Right ventricle myocardium inferior (tissue), 1 donor: Measurements from ENCODE around the gene ZBP1. TPM values are rescaled to one million over a fixed set of nuclear protein-coding genes. Genes with fewer than 3 reads are reported as not detected.

ENCODE experiments used
- ATAC-seq: fragments of 200-7000 bp; cut with Tn5 transposase; one replicate; pipeline ENCODE4 v1.9.1; 2020; ENCODE audit warnings: mild to moderate bottlenecking, moderate library complexity
- DNase-seq: peaks from one replicate; pipeline ENCODE4 v3.0.0; 2021; ENCODE audit errors: missing footprints
- intact Hi-C: fragments of 100-400 bp; cut with DNase I; formaldehyde crosslinking; loops from one replicate; pipeline ENCODE4 v1.11.0; 2022
- total RNA-seq: library from RNA; stranded (reverse); fragmentation: NEBNext Ultra II Directional; extraction: Animal tissue kit (Norgen Biotek cat#: 25700); gene quantifications from one replicate; pipeline ENCODE4 v1.2.1, GENCODE V29; 2021
- donor health status: DM: no; HTN: yes; CAD: no; lungs with severe emphysema.

ZBP1 gene
- total RNA-seq, 1 donor from 2014 or later: 0.22 TPM

GRCh38 chr20:57625181-57625958, 5.1 kb upstream of the ZBP1 start:
- intact Hi-C loops: no loop called here
- DNase-seq (no peak), ATAC-seq (no peak)

DNA sequence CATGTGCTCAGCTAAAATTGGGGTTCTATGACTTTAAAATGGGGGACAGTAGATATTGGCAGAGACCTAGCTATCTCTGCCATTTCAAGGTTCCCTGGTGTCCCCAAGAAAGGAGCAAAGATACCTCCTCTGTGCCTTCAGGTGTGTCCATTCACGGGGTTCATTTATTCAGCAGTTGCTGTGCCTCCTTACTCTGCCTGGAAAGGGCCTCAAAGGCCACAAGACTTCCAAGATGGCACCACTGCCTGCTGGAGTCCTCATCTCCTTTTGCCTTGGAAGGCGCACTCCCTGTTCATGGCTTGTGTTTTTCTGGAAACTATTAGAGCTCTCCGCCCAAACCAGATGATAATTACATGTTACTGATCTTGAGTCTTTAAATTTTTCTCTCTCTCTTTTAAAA, 3.9 kb upstream of the ZBP1 start:
- DNase-seq (no peak), ATAC-seq (no peak)
- intact Hi-C loops: no loop called here

DNA sequence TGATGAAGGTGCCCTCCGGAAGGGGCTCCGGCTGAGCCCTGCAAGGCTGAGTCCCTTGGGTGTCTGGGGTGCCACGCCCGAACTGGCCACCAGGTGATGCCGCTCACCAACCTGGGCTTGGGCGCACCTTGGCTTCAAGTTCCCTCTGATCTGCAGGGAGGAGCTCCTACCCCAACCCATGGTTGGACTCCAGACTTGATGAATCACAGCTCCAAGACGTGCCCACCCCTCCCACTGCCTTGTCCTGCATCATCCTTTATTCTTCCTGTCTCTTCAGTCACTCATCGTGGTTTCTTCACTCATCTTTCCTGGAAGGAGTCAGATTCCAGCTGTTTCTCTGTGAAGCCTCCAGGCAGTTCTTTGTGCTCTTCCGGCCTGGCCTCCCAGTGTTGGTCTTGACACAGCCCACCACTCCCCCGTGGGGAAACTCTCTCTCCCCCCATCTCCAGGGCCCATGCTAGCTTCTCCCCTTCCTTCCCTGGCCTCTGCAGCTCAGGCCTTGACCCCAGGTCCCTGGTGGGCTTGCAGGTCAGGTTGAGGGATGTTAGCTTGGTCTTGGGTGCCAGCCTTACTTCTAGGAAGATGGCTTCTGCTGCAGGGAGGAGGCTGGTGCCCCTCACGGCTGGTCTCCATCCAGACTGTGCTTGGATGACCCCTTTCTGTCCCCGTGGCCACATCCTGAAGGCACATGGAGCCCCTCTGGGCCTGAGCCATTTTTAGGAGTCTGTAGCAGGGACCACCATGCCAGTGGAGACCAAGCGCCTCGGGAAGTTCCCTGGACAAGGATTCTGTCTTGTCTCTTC, 2.6 kb upstream of the ZBP1 start:
- DNase-seq (peak; percentile 78), ATAC-seq (peak; percentile 59)
- intact Hi-C loops: no loop called here

GRCh38 chr20:57622201-57622570, 2.0 kb upstream of the ZBP1 start:
- DNase-seq: no peak
- intact Hi-C loops: no loop called here
- no peak for ATAC-seq

- intact Hi-C loops: no loop called here
- ATAC-seq (no peak), DNase-seq (no peak)
These were observed 1.4 kb upstream of the ZBP1 start for GRCh38 chr20:57621421-57622200.

- ATAC-seq (no peak), DNase-seq (no peak)
- intact Hi-C loops: no loop called here
These were observed 773 bp upstream of the ZBP1 start for GRCh38 chr20:57620999-57621398.

DNA sequence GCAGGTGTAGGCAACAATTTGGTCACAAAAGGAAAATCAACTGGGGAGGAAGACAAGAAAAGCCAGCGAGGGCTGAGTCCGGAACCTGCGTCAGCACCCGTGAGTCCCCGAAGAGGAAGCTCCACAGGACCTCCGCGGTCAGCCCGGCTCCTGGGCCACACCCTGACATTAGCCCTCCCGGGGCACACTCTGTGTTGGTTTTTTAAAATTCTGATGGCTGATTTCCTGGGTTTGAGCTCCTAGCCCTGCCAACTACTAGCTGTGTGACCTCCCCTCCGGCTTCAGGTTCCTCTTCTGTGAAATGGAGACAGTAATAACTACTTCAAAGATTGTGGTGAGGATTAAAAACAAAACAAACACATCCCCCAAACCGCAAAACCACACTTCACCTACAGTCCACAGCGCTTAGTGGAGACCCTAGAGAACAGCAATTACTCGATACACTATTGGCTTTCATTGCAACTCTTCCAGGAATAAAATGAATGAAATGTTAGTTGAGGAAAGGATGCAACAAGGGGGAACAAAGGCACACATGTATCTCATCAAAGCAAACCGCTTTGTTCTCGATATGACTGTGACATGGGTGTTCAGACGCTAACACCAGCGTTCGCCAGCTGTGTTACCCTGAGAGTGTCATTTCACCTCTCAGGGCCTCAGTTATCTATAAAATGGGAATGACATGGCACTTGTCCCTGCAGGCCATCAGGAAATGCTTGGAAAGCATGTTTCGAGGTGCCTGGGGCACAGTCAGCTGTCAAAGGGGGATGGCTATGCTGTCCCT, 985 bp downstream of the ZBP1 start:
- ATAC-seq (peak; percentile 23), DNase-seq (peak; percentile 93)
- intact Hi-C loops: no loop called here

DNA sequence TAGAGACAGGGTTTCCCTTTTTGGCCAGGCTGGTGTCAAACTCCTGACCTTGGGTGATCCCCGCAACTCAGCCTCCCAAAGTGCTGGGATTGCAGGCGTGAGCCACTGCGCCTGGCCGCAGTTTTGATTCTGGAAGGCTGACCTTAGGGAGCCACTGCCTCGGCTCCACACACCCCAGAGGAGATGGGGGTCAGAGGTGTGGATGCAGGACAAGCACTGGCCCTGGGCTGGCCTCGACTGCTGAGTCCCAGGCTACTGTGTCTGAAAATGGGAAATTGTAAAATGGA, 1.5 kb downstream of the ZBP1 start:
- no peak for ATAC-seq
- intact Hi-C loops: no loop called here

GRCh38 chr20:57618091-57618763, 2.0 kb downstream of the ZBP1 start:
- intact Hi-C loops: no loop called here
- ATAC-seq: no peak
- no peak for DNase-seq

More for the DNA sequence above, 1.5 kb downstream of the ZBP1 start:
- no peak for DNase-seq

- no peak for ATAC-seq
- DNase-seq: no peak
- intact Hi-C loops: no loop called here
These were observed 3.0 kb downstream of the ZBP1 start for GRCh38 chr20:57617079-57617795.

DNA sequence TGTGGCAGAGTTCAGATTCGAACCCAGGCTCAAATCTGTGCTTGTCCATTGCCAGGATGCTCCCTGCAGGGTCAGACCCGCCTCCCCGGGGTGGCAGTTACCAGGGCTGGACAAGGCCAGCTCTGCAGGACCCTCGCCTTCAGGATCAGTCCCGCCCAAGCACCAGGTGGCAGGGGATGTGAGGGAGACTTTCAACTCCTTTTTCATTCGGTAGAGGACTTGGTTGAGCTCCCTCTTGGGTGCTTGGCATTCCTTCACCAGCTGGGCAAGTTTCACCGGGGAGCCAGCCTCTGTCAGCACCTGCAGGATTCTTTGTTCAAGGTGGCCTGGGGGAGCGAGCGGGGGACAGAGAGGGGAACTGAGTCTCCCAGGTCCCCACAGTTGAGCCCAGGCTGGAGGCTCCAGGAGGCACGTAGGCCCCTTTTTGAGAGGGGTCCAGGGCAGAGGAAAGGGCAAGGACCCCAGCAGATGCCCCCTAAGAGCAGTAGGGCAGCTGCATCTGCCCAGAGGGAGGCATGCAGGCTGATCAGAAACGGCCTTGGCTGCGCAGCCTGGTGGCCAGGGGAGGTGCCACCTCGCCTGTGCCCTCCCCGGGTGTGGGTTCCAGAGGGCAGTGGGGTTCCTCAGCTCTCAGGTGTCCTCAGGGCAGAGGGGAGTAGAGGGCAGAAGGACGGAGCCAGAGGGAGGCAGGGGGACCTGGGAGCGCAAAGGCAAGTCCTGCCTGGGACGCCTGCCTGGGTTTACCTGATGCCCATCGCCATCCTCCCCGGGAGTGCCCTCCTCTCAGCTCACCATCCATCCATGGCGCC, 3.9 kb downstream of the ZBP1 start:
- intact Hi-C loops: no loop called here
- DNase-seq: no peak
- ATAC-seq: no peak

GRCh38 chr20:57615445-57615811, 4.8 kb downstream of the ZBP1 start:
- ATAC-seq (no peak), DNase-seq (no peak)
- intact Hi-C loops: no loop called here

- ATAC-seq: no peak
- DNase-seq: peak; percentile 65
- intact Hi-C loops: no loop called here
These were observed 5.5 kb downstream of the ZBP1 start for GRCh38 chr20:57614490-57615444.

DNA sequence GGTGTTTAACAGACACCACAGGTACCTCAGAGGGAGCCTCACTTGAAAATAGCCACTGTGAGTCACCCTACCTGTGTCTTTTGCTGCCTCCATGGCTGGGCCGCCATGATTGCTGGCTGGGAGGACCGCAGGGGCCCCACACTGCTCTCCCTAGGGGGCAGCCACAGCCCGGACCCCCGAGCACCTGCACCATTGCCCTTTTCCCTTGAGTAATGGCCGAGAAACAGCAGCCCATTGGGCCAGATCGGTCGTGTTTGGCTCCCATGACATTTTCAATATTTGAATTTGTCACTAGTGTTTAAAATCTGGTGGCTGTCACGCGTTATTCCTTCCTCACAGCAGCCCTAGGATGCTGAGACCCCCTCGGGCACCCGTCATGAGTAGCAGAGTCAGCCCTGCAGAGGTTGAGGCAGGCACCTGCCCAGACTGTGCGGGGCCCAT, 6.7 kb downstream of the ZBP1 start:
- intact Hi-C loops: no loop called here
- DNase-seq: no peak
- ATAC-seq: no peak

DNA sequence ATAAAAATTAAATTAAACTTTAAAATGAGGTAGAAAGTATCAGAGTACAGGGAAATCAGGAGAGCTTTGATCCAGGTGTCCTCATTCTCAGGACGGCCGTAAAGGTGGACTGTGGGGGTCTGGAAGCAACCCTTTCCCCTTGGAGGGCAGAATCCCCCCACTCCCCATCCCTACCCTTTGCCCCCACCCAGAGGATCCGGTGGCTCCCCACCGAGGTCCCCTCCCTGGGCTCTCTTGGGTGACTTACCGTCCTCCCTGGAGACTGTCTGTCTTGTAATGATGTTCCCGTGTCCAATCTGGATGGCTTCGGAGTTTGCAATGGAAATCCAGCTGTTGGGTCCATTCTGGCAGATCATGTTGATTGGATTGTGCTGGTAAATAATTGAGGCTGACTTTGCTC, 7.3 kb downstream of the ZBP1 start:
- ATAC-seq: no peak
- DNase-seq: no peak
- intact Hi-C loops: no loop called here

GRCh38 chr20:57612436-57612835, 7.8 kb downstream of the ZBP1 start:
- DNase-seq (no peak), ATAC-seq (no peak)
- intact Hi-C loops: no loop called here
